Uterus (tissue), 4 donors: ENCODE results near the gene ZFP36. TPM values are rescaled to one million over a fixed set of nuclear protein-coding genes. Genes with fewer than 3 reads are reported as not detected.
A peak's percentile ranks its signal among the peaks of the same experiment; 100 is the strongest.

Source experiments
- DNase-seq, 2 donors: peaks; one replicate each; pipeline ENCODE4 v3.0.0-alpha.2; 2019 to 2020
- H3K27ac ChIP-seq, 2 donors: fragments of 200-600 bp; sonication (generic); 1 replicate in 1 of 2; 2 replicates in 1 of 2; pipeline ENCODE4 v1.5.1; 2016 to 2018
- H3K27me3 ChIP-seq, 2 donors: fragments of 200-600 bp; sonication (generic); one replicate each; pipeline ENCODE4 v1.5.1; 2018 to 2019; ENCODE audit warnings: control low read depth in 1 of 2
- H3K36me3 ChIP-seq, 2 donors: fragments of 200-600 bp; sonication (generic); one replicate each; pipeline ENCODE4 v1.5.1; 2019; ENCODE audit warnings: control low read depth in 1 of 2
- H3K4me1 ChIP-seq, 2 donors: fragments of 200-600 bp; sonication (generic); one replicate each; pipeline ENCODE4 v1.5.1; 2018 to 2019; ENCODE audit warnings: control low read depth in 1 of 2
- H3K4me3 ChIP-seq, 2 donors: fragments of 200-600 bp; sonication (generic); 1 replicate in 1 of 2; 2 replicates in 1 of 2; pipeline ENCODE4 v1.5.1; 2018 to 2019; ENCODE audit warnings: mild to moderate bottlenecking in 1 of 2
- H3K9me3 ChIP-seq, 2 donors: fragments of 200-600 bp; sonication (generic); one replicate each; pipeline ENCODE4 v1.5.1; 2019; ENCODE audit warnings: control low read depth in 1 of 2
- POLR2A ChIP-seq, 2 donors: fragments of 450-650 bp; IDR thresholded peaks; one replicate each; pipeline ENCODE4 v1.6.1; 2016; ENCODE audit warnings: antibody characterized with exemption in 2 of 2, mild to moderate bottlenecking in 1 of 2, moderate library complexity in 1 of 2
- intact Hi-C: fragments of 100-400 bp; cut with DNase I; formaldehyde crosslinking; loops from one replicate; pipeline ENCODE4 v1.15.1; 2023; ENCODE audit warnings: low total_unique reads
- total RNA-seq, 4 donors: library from RNA; depleted of rRNA in 3 of 4; stranded (reverse); fragments of >200 nt in 3 of 4; gene quantifications; one replicate each; pipeline versions ENCODE4 v1.1.0 to v1.2.4, GENCODE V29; 2014 to 2023
- TF ChIP-seq, protein P1 (sequence below), 4 experiments: fragments of 200-600 bp in 2 of 4; fragments of 450-650 bp in 2 of 4; sonication (generic) in 2 of 4; IDR thresholded peaks; one replicate each; pipeline ENCODE4 v1.5.1; 2016 to 2019; ENCODE audit warnings: antibody characterized with exemption in 4 of 4, mild to moderate bottlenecking in 2 of 4, moderate library complexity in 1 of 4
- donor health status: DM: yes; HTN: yes; CAD: no.

The ZFP36 gene
- total RNA-seq, 4 donors from 2014 or later: 5.0 to 276 (median 145) TPM

DNA sequence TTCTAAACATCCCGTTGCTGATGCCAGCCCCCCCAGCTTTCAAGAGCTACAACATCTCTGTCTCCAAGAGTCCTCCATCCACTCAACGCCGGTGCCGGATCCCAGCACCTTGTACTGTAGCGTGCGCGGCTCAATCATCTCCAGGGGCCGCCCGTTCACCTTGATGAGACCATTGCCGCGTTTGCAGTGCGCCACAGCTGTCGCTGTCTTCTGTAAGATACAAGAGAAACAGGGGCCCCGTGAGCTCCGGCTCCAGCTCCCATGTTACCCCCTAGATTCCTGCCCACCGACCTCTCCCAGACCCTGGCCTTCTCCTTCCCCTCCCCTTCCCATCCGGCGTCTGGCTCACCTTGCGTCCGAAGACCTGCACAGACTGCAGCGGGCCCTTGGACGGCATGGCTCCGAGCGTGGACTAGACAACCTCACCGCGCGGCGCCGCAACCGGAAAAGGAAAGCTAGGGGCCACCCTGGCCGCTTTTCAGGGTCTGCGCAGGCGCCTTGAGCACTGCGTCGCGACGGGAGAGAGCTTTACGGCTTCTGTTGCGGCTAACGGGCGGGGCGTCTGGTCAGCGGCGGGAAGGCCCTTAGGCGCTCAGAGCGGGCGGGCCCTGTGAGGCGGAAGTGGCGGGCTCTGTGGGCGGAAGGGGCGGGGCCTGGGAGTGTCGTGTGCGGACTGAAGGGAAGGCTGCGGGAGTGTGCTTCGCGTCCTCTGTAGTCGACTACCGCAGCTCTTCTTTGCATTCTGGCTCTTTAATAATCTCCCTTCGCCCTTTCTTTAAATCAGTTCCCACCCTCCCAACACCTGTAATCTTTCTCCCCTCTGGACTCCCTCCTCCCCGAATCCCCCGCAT, 29.1 kb downstream of the ZFP36 start, which contains the start of gene RPS16:
TSS of gene RPS16 (minus strand) at position 451 of the 851 bp plus-strand sequence. CDS start at position 397, 54 bp downstream.
- Histone ChIP-seq H3K36me3 (no peaks in the 10 kb centered on the region), H3K4me3 (peak within 1 kb of the TSS; percentile 91 to 93), H3K9me3 (no peaks in the 10 kb centered on the region), H3K4me1 (peaks cover 0 to 17% of the 10 kb centered on the region in 2 donors), H3K27ac (peak within 1 kb of the TSS; percentile 86 to 88), H3K27me3 (no peaks in the 10 kb centered on the region)
- intact Hi-C loops: no loop called here
- DNase-seq: peak; percentile 99
- peak; percentile 86 to 97 for TF ChIP-seq POLR2A (IDR thresholded peaks at IDR 0.05)
- TF ChIP-seq, protein P1, sequence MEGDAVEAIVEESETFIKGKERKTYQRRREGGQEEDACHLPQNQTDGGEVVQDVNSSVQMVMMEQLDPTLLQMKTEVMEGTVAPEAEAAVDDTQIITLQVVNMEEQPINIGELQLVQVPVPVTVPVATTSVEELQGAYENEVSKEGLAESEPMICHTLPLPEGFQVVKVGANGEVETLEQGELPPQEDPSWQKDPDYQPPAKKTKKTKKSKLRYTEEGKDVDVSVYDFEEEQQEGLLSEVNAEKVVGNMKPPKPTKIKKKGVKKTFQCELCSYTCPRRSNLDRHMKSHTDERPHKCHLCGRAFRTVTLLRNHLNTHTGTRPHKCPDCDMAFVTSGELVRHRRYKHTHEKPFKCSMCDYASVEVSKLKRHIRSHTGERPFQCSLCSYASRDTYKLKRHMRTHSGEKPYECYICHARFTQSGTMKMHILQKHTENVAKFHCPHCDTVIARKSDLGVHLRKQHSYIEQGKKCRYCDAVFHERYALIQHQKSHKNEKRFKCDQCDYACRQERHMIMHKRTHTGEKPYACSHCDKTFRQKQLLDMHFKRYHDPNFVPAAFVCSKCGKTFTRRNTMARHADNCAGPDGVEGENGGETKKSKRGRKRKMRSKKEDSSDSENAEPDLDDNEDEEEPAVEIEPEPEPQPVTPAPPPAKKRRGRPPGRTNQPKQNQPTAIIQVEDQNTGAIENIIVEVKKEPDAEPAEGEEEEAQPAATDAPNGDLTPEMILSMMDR (IDR thresholded peaks at IDR 0.05): peak in 3 of 4 experiments; percentile 12 to 27 (median 25)

DNA sequence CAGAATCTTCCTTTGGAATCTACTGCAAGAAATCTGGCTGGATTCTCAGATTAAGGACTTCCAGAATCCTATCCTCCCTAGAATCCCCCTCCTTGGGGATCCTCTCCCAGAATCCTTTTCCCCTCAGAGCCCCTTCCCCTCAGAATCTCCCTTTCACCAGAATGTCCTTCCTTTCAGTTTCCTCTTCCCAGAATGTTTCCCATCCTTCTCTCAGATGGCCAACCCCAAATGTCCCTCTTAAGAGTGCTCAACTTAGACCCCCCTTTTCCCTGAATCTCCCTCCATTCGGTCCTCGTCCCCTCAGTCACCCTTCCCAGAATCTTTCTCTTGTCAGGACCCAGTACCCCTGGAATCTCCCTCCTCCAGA, 29.7 kb downstream of the ZFP36 start:
- Histone ChIP-seq H3K27ac (peak overlapping the region; percentile 83 to 88), H3K4me3 (peak overlapping the region; percentile 91 to 93), H3K27me3 (no peaks in the 10 kb centered on the region), H3K4me1 (peaks cover 0 to 17% of the 10 kb centered on the region in 2 donors), H3K9me3 (no peaks in the 10 kb centered on the region), H3K36me3 (no peaks in the 10 kb centered on the region)
- TF ChIP-seq, protein P1 (IDR thresholded peaks at IDR 0.05): no peak
- no peak for TF ChIP-seq POLR2A (IDR thresholded peaks at IDR 0.05)
- intact Hi-C loops: no loop called here
- DNase-seq: no peak

DNA sequence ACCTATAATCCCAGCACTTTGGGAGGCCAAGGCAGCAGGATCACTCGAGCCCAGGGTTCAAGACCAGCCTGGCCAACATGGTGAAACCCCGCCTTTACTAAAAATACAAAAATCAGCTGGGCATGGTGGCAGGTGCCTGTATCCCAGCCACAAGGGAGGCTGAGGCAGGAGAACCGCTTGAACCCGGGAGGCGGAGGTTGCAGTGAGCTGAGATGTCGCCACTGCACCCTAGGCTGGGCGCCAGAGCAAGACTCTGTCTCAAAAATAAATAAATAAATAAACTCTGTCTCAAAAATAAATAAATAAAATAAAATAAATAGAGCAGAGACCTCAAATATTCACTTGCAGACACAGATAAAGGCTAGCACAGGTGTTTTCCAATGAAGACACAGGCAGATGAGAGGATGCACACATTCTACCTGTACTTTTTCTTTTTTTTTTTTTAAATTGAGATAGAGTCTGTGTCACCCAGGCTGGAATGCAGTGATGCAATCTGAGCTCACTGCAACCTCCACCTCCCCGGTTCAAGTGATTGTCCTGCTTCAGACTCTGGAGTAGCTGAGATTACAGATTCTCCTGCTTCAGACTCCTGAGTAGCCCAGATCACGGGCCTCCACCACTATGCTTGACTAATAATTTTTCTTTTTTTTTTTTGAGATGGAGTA, 31.8 kb downstream of the ZFP36 start:
- H3K4me1 ChIP-seq: peaks cover 0 to 17% of the 10 kb centered on the region in 2 donors
- no peak for TF ChIP-seq POLR2A (IDR thresholded peaks at IDR 0.05)
- TF ChIP-seq, protein P1 (IDR thresholded peaks at IDR 0.05): no peak
- intact Hi-C loops: no loop called here

DNA sequence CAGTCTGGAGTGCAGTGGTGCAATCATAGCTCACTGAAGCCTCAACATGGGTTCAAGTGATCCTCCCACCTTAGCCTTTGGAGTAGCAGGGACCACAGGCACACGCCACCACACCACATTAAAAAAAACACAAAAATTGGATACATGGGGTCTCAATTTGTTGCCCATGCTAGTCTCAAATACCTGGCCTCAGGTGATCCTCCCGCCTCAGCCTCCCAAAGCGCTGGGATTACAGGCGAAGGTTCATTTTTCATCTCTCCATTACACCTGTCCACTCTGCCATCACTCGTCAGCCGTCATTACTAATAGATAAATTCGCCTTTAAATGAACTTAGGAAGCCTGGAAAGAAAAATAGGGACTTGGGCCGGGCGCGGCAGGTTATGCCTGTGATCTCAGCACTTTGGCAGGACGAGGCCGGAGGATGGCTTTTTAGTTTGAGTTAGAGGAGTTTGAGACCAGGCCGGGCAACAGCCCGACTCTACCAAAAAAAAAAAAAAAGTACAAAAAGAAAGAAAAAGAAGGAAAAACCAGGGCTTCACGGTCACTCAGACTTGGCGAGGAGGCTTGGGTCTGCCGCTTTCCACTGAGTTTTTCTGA, 38.0 kb downstream of the ZFP36 start:
- TF ChIP-seq, protein P1 (IDR thresholded peaks at IDR 0.05): no peak
- TF ChIP-seq POLR2A (IDR thresholded peaks at IDR 0.05): no peak
- Histone ChIP-seq H3K36me3 (no peaks in the 10 kb centered on the region), H3K4me1 (peaks cover 0 to 8% of the 10 kb centered on the region in 2 donors), H3K9me3 (no peaks in the 10 kb centered on the region), H3K27ac (peak overlapping the region; percentile 94 to 97), H3K27me3 (no peaks in the 10 kb centered on the region), H3K4me3 (peak overlapping the region; percentile 70 to 96)
- intact Hi-C loops: no loop called here
- DNase-seq: no peak

More for the DNA sequence above, 31.8 kb downstream of the ZFP36 start:
- Histone ChIP-seq H3K27ac (no peak overlapping the region), H3K36me3 (no peaks in the 10 kb centered on the region), H3K9me3 (no peaks in the 10 kb centered on the region), H3K27me3 (no peaks in the 10 kb centered on the region), H3K4me3 (no peak overlapping the region)
- DNase-seq: no peak
